Stimulated activated CD4-positive, alpha-beta T cell treated with anti-CD3 and anti-CD28 coated beads, Interleukin-4, amount 100 ng/mL, for 48 hours (primary cell): ENCODE results near the gene CDC42SE2.
"Not testable (repeated sequence)": the region's sequence is repeated elsewhere in the genome, so short reads cannot be mapped to it uniquely, and the experiment has no call there.

Experiments used
- DNase-seq, 2 donors: peaks; one replicate each; pipeline ENCODE4 v3.0.0-alpha.2; 2020; ENCODE audit warnings: low read depth in 2 of 2

Gene CDC42SE2

DNA sequence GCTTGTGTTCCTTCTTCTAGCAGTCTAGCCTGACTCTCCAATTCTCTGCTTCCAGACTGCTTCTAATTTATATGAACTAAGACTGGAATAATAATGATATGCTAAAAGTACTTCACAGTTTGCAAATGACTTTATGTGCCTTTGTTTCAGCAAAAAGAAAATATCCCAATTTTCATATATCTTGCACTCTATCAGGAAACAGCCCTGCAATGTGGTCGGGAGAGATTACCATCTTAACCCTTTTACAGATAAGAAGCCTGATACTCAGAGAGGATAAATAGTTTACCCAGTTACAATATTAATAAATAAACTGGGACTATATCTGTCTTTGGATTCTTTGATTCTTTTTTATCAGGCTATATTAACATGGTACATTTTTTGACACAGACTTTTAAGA is 126.0 kb downstream of the CDC42SE2 start:
- no peak for DNase-seq

GRCh38 chr5:131392466-131393095 is 128.7 kb downstream of the CDC42SE2 start:
- no peak for DNase-seq

DNA sequence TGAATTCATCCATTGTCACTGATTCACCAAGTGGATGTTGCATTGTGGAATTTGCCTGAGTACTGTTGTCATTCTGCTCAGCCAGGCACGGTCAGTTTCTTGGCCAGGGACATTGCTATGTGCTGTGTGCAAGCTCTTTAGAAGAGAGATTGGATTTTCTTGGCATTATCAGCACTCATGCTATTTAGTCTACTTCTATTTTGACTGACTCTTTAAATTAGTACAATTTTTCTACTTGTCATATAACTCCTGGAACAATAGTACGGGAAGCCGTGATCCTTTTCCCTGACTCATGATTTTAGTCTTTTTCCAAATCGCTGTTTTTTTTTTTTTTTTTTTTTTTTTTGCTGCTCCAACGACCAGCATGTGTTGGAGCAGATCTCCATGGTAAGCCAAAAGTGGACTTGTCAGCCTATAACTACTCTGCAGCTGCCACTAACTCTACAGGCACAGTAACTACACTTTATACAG is 129.7 kb downstream of the CDC42SE2 start:
- no peak for DNase-seq

DNA sequence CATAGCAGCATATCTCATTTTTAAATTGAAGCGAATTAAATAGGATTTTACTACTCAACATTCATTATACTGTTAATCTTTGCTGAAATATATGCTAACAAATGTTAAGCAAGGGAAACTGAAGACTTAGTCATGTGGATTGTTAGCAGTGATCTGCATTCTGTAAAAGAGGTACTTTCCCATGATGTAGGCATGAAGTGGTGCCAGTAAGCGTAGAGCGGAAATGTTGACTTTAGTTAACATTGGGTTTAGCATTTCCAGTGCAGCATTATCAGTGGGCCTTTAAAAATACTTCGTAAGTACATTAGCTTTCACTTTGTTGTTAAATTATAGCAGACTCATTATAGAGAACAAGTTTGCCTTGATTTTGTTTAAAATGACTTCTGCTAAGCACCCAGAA is 130.3 kb downstream of the CDC42SE2 start:
- no peak for DNase-seq

GRCh38 chr5:131396015-131396414 is 132.2 kb downstream of the CDC42SE2 start:
- no peak for DNase-seq

- no peak for DNase-seq
These were observed 132.9 kb downstream of the CDC42SE2 start for GRCh38 chr5:131396630-131397273.

DNA sequence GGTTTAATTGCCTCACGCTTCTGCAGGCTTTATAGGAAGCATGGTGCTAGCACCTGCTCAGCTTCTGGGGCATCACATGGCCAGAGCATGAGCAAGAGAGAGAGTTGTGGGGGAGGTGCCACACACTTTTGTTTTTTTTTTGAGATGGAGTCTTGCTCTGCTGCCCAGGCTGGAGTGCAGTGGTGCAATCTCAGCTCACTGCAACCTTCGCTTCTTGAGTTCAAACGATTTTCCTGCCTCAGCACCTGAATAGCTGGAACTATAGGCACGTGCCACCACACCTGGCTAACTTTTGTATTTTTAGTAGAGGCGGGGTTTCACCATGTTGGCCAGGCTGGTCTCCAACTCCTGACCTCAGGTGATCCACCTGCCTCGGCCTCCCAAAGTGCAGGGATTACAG is 135.2 kb downstream of the CDC42SE2 start:
- DNase-seq, result not testable (repeated sequence)

- DNase-seq, result no peak
These were observed 136.7 kb downstream of the CDC42SE2 start for GRCh38 chr5:131400585-131400984.

GRCh38 chr5:131405674-131406073 is 141.8 kb downstream of the CDC42SE2 start:
- no peak for DNase-seq

DNA sequence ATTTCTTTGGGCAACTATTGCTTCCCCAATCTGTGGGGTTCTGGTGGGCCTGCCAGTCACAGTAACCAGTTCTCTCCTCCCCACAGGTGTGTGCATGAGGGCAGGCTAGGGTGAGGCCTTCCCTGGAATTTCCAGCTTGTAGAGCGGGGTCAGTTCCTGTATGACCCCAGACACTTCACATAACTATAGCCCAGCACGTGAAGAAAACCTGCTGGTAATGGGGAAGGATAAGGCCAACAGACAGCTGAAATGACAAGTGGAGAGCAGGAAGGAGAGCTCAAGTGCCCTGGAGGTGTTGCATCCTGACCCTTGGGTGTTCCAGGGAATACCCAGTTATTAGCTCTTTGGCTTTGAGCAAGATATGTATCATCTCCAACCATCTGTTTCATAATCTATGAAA is 142.2 kb downstream of the CDC42SE2 start:
- no peak for DNase-seq

- no peak for DNase-seq
These were observed 143.3 kb downstream of the CDC42SE2 start for GRCh38 chr5:131406975-131407638.

GRCh38 chr5:131413605-131414559 is 150.0 kb downstream of the CDC42SE2 start:
- peak in 1 of 2 donors; percentile 14 for DNase-seq

GRCh38 chr5:131416729-131417128 is 152.9 kb downstream of the CDC42SE2 start:
- no peak for DNase-seq

- peak; percentile 77 to 84 for DNase-seq
These were observed 153.5 kb downstream of the CDC42SE2 start for GRCh38 chr5:131417240-131417869.

DNA sequence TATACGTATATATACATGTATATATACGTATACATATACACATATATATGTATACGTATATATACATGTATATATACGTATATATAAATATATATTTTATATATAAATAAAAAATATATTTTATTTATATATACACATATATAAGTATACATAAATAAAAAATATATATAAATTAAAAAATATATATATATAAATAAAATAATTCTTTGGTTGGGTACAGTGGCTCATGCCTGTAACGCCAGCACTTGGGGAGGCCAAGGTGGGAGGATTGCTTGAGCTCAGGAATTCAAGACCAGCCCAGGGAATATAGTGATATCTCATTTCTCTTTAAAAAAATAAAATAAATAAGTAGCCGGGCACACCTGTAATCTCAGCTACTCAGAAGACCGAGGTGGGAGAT is 155.0 kb downstream of the CDC42SE2 start:
- no peak for DNase-seq

DNA sequence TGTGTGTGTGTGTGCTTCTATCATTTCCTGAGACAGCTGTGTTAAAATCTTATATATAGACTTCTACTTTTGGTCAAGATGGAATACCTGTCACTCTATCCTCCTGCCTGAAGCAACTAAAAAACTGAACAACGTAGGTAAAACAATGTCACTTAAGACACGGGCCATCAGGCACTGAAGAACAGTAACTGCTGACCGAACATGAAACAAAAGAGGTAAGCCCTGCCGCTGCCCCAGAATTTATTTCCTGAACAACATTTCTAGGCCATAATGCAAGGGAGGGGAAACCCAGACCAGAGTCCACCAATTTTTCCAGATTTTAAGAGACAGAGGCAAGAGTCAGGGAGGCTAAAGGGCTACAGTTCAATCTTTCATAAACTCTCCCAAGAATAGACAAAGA is 156.0 kb downstream of the CDC42SE2 start:
- DNase-seq, result no peak

GRCh38 chr5:131423056-131423455 is 159.2 kb downstream of the CDC42SE2 start:
- no peak for DNase-seq

DNA sequence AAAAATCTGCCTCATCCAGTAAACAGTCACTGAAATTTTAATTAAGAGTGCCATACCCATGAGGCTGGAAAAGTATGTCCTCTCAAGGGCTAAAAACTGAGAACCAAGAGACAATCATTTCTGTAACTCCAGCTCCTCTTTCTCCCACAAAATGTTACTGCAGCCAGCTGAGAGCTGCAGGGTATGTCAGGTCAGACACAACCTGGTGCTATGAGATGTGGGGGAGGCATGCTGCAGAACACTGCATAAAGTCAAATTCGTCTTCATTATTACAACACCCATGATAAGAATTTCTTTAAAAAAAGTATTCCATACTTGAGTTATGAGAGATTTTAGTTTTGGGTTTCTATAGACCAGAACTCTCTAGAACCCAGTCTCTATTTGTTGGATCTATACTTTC is 162.2 kb downstream of the CDC42SE2 start:
- no peak for DNase-seq

- DNase-seq, result no peak
These were observed 166.9 kb downstream of the CDC42SE2 start for GRCh38 chr5:131430794-131431193.

GRCh38 chr5:131431794-131432193 is 167.9 kb downstream of the CDC42SE2 start:
- DNase-seq, result no peak

DNA sequence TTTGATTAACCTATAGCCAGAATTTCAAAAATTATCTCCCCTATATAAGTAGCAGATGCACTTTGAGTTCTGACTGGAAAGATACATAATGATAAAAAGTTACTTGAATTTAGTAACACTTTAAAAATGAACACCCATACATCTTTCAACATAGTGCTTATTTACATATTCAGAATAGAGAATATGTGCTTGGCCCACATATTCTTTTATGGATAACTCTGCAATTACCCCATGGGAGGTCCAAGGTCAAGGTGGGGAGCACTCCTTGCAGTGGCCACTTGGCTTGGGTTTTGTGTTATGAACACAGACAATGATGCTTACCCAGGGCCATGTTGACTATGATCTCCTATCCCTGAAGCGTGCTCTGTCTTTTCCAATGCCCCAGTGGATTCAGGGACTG is 169.3 kb downstream of the CDC42SE2 start:
- DNase-seq, result no peak
